Body of pancreas (tissue), 4 donors: Measurements from ENCODE around the gene CMSS1.

Experiments used
- POLR2A ChIP-seq, 3 donors: fragments of 450-650 bp; IDR thresholded peaks; one replicate each; pipeline ENCODE4 v1.6.1; 2016; ENCODE audit warnings: antibody characterized with exemption in 3 of 3, mild to moderate bottlenecking in 2 of 3
- TF ChIP-seq, protein P1 (sequence below), 7 experiments: fragments of 450-650 bp in 4 of 7; fragments of 200-600 bp in 3 of 7; sonication (generic) in 3 of 7; IDR thresholded peaks; one replicate each; pipeline ENCODE4 v1.5.1; 2016 to 2019; ENCODE audit warnings: antibody characterized with exemption in 7 of 7

DNA sequence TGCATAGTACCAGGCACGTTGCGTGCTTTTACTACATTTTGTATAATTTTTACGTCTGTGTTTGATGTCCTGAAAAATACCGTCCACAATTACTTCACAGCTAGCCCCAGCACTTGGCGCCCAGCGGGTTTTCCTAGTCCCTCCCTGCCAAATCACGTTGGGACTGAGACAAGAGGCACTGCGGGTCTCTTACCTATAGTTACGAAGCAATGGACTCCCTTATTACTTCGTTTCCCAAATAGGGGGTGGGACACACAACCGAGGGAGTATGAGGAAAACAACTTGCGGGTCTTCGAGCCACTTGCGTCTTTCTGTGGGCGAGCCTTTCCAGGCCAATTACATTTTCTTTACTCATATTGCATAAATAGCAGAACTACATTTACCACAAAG is 620 bp upstream of the CMSS1 start:
- TF ChIP-seq, protein P1, sequence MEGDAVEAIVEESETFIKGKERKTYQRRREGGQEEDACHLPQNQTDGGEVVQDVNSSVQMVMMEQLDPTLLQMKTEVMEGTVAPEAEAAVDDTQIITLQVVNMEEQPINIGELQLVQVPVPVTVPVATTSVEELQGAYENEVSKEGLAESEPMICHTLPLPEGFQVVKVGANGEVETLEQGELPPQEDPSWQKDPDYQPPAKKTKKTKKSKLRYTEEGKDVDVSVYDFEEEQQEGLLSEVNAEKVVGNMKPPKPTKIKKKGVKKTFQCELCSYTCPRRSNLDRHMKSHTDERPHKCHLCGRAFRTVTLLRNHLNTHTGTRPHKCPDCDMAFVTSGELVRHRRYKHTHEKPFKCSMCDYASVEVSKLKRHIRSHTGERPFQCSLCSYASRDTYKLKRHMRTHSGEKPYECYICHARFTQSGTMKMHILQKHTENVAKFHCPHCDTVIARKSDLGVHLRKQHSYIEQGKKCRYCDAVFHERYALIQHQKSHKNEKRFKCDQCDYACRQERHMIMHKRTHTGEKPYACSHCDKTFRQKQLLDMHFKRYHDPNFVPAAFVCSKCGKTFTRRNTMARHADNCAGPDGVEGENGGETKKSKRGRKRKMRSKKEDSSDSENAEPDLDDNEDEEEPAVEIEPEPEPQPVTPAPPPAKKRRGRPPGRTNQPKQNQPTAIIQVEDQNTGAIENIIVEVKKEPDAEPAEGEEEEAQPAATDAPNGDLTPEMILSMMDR (IDR thresholded peaks at IDR 0.05), result no peak
- TF ChIP-seq POLR2A (IDR thresholded peaks at IDR 0.05), result no peak
